Vagina (tissue), 2 donors: ENCODE data around the gene OGG1. TPM values are rescaled to one million over a fixed set of nuclear protein-coding genes. Genes with fewer than 3 reads are reported as not detected.

Experiments
- DNase-seq, 2 donors: peaks; one replicate each; pipeline ENCODE4 v3.0.0-alpha.2; 2017; ENCODE audit errors: extremely low spot score in 2 of 2
- H3K27ac ChIP-seq: fragments of 200-600 bp; sonication (generic); one replicate; pipeline ENCODE4 v1.5.1; 2019
- H3K27me3 ChIP-seq: fragments of 200-600 bp; sonication (generic); one replicate; pipeline ENCODE4 v1.5.1; 2019
- H3K36me3 ChIP-seq, 2 donors: fragments of 200-600 bp; sonication (generic); one replicate each; pipeline ENCODE4 v1.5.1; 2017 to 2019
- H3K4me1 ChIP-seq: fragments of 200-600 bp; sonication (generic); one replicate; pipeline ENCODE4 v1.5.1; 2019
- H3K4me3 ChIP-seq, 2 donors: fragments of 200-600 bp; sonication (generic); 1 replicate in 1 of 2; 2 replicates in 1 of 2; pipeline ENCODE4 v1.5.1; 2016 to 2019
- H3K9me3 ChIP-seq: fragments of 200-600 bp; sonication (generic); one replicate; pipeline ENCODE4 v1.5.1; 2019
- CTCF ChIP-seq, 3 experiments: fragments of 450-650 bp in 2 of 3; fragments of 200-600 bp in 1 of 3; sonication (generic) in 1 of 3; IDR thresholded peaks; one replicate each; pipeline ENCODE4 v1.5.1; 2017 to 2019; ENCODE audit warnings: antibody characterized with exemption in 3 of 3, mild to moderate bottlenecking in 2 of 3, moderate library complexity in 2 of 3
- POLR2A ChIP-seq, 2 donors: fragments of 450-650 bp; IDR thresholded peaks; one replicate each; pipeline ENCODE4 v1.6.1; 2017; ENCODE audit warnings: antibody characterized with exemption in 2 of 2, mild to moderate bottlenecking in 2 of 2, moderate library complexity in 2 of 2
- POLR2AphosphoS5 ChIP-seq, 2 donors: sonication (generic); formaldehyde crosslinking; IDR thresholded peaks; one replicate each; pipeline ENCODE4 v1.9.0; 2017; ENCODE audit warnings: antibody characterized with exemption in 2 of 2, mild to moderate bottlenecking in 2 of 2, low read depth in 1 of 2; ENCODE audit not compliant: insufficient read depth in 1 of 2
- intact Hi-C: fragments of 100-400 bp; cut with DNase I; formaldehyde crosslinking; loops from one replicate; pipeline ENCODE4 v1.15.1; 2023
- total RNA-seq: library from RNA; depleted of rRNA; stranded (reverse); fragments of >200 nt; gene quantifications from one replicate; pipeline ENCODE4 v1.2.3, GENCODE V29; 2016

OGG1 gene
- total RNA-seq, 1 donor from 2014 or later: 51.6 TPM

GRCh38 chr3:9795207-9795606, 45.5 kb downstream of the OGG1 start:
- intact Hi-C loops: loop anchor here (10.0 kb wide), 1 partner anchor 60 kb away; the partner anchor contains the start of gene BRPF1
- TF ChIP-seq POLR2AphosphoS5 (IDR thresholded peaks at IDR 0.05; ENCODE audit: insufficient read depth in 1 of 2, low read depth in 1 of 2): no peak
- TF ChIP-seq CTCF (IDR thresholded peaks at IDR 0.05): no peak
- no peak for TF ChIP-seq POLR2A (IDR thresholded peaks at IDR 0.05)
- H3K4me1 ChIP-seq: peaks cover 44% of the 10 kb centered on the region

DNA sequence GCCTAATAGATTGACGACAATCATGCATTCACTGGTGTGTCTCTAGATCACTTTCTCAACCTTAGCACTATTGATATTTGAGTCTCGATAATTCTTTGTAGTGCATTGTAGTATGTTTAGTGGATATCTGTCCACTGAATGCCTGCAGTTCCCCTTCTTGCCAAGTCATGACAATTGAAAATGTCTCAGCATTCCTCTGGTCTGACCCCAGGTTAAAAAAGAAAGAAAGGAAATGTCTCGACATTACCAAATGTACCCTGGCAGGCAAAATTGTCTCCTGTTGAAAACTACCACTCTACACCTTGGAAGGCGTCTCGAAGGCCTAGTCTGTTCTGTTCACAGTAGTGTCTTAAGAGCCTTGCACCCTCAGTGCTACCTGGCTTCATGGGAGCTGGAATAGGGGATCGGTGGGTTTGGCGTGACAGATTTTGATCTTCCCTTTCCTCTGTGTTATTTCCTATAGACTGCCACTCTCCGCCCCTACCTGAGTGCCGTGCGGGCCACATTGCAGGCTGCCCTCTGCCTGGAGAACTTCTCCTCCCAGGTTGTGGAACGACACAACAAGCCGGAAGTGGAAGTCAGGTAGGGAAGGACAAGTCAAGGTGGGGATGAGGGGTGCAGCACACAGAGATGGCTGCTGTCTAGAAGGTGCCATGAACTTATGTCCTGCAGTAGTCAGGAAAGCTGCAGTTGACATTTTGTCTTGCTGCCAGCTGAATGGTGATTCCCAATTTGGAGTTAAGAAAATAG, 47.6 kb downstream of the OGG1 start:
- Histone ChIP-seq H3K4me3 (no peak overlapping the region), H3K36me3 (peaks cover 9 to 53% of the 10 kb centered on the region in 2 donors), H3K27ac (no peak overlapping the region), H3K27me3 (no peaks in the 10 kb centered on the region), H3K9me3 (no peaks in the 10 kb centered on the region), H3K4me1 (peaks cover 26% of the 10 kb centered on the region)
- no peak for DNase-seq
- intact Hi-C loops: loop anchor here (10.0 kb wide), 1 partner anchor 63 kb away; the partner anchor contains the start of gene BRPF1
- TF ChIP-seq POLR2AphosphoS5 (IDR thresholded peaks at IDR 0.05; ENCODE audit: insufficient read depth in 1 of 2, low read depth in 1 of 2) (no peak), CTCF (IDR thresholded peaks at IDR 0.05) (no peak), POLR2A (IDR thresholded peaks at IDR 0.05) (no peak)

More at GRCh38 chr3:9795207-9795606, 45.5 kb downstream of the OGG1 start:
- Histone ChIP-seq H3K4me3 (no peak overlapping the region), H3K27me3 (no peaks in the 10 kb centered on the region), H3K36me3 (peaks cover 4 to 34% of the 10 kb centered on the region in 2 donors), H3K9me3 (no peaks in the 10 kb centered on the region), H3K27ac (no peak overlapping the region)
- no peak for DNase-seq

GRCh38 chr3:9800529-9800928, 50.8 kb downstream of the OGG1 start:
- H3K9me3 ChIP-seq: no peaks in the 10 kb centered on the region
- TF ChIP-seq POLR2AphosphoS5 (IDR thresholded peaks at IDR 0.05; ENCODE audit: insufficient read depth in 1 of 2, low read depth in 1 of 2) (no peak), POLR2A (IDR thresholded peaks at IDR 0.05) (no peak), CTCF (IDR thresholded peaks at IDR 0.05) (no peak)
- intact Hi-C loops: loop anchor here (10.0 kb wide), 1 partner anchor 134 kb away; the partner anchor contains the start of gene CRELD1
- H3K4me1 ChIP-seq: peaks cover 6% of the 10 kb centered on the region
- no peak for DNase-seq
- no peak overlapping the region for H3K27ac ChIP-seq
- H3K27me3 ChIP-seq: no peaks in the 10 kb centered on the region
- H3K4me3 ChIP-seq: no peak overlapping the region
- peaks cover 9 to 83% of the 10 kb centered on the region in 2 donors for H3K36me3 ChIP-seq

DNA sequence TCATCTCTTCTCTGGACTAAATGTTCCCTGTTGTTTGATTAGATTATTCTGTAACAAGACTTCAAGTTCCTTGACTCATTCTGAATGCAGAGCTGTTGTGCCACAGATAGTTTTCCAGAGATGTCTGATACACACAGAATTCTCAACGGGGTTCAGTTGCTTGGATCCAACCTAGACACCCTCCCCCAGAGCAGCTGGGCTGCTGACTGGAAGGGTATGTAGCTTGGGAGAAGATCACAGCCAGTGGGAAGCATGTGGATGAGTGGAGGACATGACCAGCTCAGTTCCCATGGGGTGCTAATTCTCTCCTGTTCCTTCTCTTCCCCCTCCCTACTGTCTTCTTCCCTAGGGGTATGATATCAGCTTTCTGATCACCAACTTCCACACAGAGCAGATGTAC, 53.7 kb downstream of the OGG1 start:
- Histone ChIP-seq H3K27me3 (no peaks in the 10 kb centered on the region), H3K4me1 (no peaks in the 10 kb centered on the region), H3K4me3 (no peak overlapping the region), H3K9me3 (no peaks in the 10 kb centered on the region), H3K27ac (no peak overlapping the region), H3K36me3 (peaks cover 9 to 80% of the 10 kb centered on the region in 2 donors)
- intact Hi-C loops: loop anchor here (10.0 kb wide), 1 partner anchor 131 kb away; the partner anchor contains the start of gene CRELD1
- TF ChIP-seq POLR2AphosphoS5 (IDR thresholded peaks at IDR 0.05; ENCODE audit: insufficient read depth in 1 of 2, low read depth in 1 of 2): no peak
- TF ChIP-seq POLR2A (IDR thresholded peaks at IDR 0.05): no peak
- no peak for TF ChIP-seq CTCF (IDR thresholded peaks at IDR 0.05)
- DNase-seq: no peak

DNA sequence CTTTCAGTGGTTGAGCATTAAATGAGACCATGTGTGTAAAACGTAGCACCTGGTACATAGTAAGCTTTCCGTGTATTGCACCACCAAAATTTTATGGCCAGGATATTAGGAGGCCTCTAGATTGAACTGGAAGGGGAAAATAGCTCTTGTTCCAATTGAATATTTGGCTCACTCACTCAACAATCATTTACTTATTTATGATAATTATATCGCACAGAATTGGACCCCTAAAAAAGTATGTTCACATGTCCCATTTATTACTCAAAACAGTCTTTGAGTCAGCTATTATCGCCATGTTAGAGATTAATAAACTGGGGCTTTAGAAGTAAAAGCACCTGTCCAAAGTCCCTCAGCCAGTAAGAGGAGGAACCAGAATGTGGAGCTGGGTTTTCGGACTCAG, 55.2 kb downstream of the OGG1 start:
- Histone ChIP-seq H3K9me3 (no peaks in the 10 kb centered on the region), H3K27ac (no peak overlapping the region), H3K27me3 (no peaks in the 10 kb centered on the region), H3K4me3 (no peak overlapping the region), H3K36me3 (peaks cover 6 to 65% of the 10 kb centered on the region in 2 donors), H3K4me1 (peaks cover 8% of the 10 kb centered on the region)
- intact Hi-C loops: loop anchor here (10.0 kb wide), 1 partner anchor 130 kb away; the partner anchor contains the start of gene CRELD1
- DNase-seq: no peak
- TF ChIP-seq POLR2AphosphoS5 (IDR thresholded peaks at IDR 0.05; ENCODE audit: insufficient read depth in 1 of 2, low read depth in 1 of 2): no peak
- no peak for TF ChIP-seq POLR2A (IDR thresholded peaks at IDR 0.05)
- no peak for TF ChIP-seq CTCF (IDR thresholded peaks at IDR 0.05)
